Upper lobe of right lung (tissue), 1 donor: ENCODE measurements around the gene ADGRD1. TPM values are rescaled to one million over a fixed set of nuclear protein-coding genes. Genes with fewer than 3 reads are reported as not detected.

Experiments
- ATAC-seq: fragments of 200-7000 bp; cut with Tn5 transposase; one replicate; pipeline ENCODE4 v1.9.1; 2020; ENCODE audit warnings: mild to moderate bottlenecking, moderate library complexity
- DNase-seq: peaks from one replicate; pipeline ENCODE4 v3.0.0-alpha.2; 2020
- H3K27ac ChIP-seq: fragments of 200-600 bp; one replicate; pipeline ENCODE4 v1.8.0; 2022
- H3K27me3 ChIP-seq: fragments of 200-600 bp; one replicate; pipeline ENCODE4 v1.8.0; 2022; ENCODE audit warnings: mild to moderate bottlenecking
- H3K36me3 ChIP-seq: fragments of 200-600 bp; one replicate; pipeline ENCODE4 v1.8.0; 2022
- H3K4me1 ChIP-seq: fragments of 200-600 bp; one replicate; pipeline ENCODE4 v1.8.0; 2022
- H3K4me3 ChIP-seq: fragments of 200-600 bp; one replicate; pipeline ENCODE4 v1.8.0; 2022; ENCODE audit warnings: mild to moderate bottlenecking
- H3K9me3 ChIP-seq: fragments of 200-600 bp; one replicate; pipeline ENCODE4 v1.8.0; 2022
- intact Hi-C: fragments of 100-400 bp; cut with DNase I; formaldehyde crosslinking; loops from one replicate; pipeline ENCODE4 v1.11.0; 2022
- total RNA-seq: library from RNA; stranded (reverse); fragmentation: NEBNext Ultra II Directional; extraction: Animal tissue kit (Norgen Biotek cat#: 25700); gene quantifications from one replicate; pipeline ENCODE4 v1.2.1, GENCODE V29; 2021
- TF ChIP-seq, protein P1 (sequence below): fragments of 200-600 bp; IDR thresholded peaks from one replicate; pipeline ENCODE4 v1.8.0; 2022; ENCODE audit warnings: antibody characterized with exemption
- donor health status: DM: no; HTN: yes; CAD: no; lungs with severe emphysema.

Gene ADGRD1
- total RNA-seq, 1 donor from 2014 or later: 113 TPM

DNA sequence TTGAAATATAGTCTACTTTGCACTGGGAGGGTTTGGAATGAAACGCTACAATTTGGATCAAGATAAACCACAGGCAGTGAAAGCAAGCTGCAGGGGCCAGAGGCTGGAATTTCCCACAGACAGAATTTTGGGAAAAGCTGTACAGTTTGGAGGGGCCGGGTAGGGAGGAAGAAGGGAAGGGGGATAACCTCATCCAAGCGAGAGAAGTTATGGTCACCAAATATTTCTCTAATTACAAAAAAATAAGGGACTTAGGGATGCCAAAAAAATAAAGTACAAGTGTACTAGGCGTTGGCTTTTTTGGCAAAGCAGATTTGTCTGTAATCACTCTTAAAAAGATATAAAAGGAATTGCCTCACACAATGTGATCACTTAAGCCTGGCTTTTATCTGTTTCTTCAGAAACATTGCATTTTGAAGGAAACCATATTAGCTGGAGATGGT is 31.2 kb upstream of the ADGRD1 start:
- Histone ChIP-seq H3K9me3 (no peaks in the 10 kb centered on the region), H3K36me3 (no peaks in the 10 kb centered on the region), H3K27ac (no peak overlapping the region), H3K4me1 (peaks cover 12% of the 10 kb centered on the region), H3K4me3 (no peak overlapping the region), H3K27me3 (no peaks in the 10 kb centered on the region)
- ATAC-seq (no peak), DNase-seq (no peak)
- intact Hi-C loops: no loop called here
- TF ChIP-seq, protein P1, sequence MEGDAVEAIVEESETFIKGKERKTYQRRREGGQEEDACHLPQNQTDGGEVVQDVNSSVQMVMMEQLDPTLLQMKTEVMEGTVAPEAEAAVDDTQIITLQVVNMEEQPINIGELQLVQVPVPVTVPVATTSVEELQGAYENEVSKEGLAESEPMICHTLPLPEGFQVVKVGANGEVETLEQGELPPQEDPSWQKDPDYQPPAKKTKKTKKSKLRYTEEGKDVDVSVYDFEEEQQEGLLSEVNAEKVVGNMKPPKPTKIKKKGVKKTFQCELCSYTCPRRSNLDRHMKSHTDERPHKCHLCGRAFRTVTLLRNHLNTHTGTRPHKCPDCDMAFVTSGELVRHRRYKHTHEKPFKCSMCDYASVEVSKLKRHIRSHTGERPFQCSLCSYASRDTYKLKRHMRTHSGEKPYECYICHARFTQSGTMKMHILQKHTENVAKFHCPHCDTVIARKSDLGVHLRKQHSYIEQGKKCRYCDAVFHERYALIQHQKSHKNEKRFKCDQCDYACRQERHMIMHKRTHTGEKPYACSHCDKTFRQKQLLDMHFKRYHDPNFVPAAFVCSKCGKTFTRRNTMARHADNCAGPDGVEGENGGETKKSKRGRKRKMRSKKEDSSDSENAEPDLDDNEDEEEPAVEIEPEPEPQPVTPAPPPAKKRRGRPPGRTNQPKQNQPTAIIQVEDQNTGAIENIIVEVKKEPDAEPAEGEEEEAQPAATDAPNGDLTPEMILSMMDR: no peak

DNA sequence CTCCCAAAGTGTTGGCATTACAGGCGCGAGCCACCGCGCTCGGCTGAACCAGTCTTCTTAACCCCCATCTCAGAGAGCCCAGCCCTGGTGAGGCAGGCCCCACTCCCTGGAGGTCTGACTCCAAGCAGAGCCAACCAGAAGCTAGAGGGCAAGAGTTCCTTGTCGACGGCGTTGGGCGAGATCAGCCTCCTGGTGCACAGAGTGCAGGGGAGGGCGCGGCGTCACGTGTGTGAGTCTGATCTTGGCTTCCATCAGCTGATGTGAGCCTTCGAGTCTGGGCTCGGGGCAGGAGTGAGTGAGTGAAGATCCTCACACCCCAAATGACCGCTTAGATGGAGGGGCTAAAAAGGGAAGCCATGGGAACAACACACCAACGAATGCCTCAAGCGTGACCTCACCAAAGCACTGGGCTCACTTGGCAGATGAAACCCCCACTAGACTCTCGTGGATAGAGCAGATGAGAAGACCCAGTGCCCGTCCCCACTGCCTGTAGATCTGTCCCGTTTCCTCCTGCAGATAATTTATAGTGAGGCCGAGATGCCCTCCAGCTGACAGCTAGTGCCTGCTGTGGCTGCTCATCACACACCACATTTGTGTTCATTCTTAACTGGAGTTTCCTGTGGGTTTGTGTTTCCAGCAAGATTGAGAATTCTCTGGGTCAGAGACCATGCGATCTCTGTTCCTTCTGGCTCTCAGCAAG is 28.6 kb upstream of the ADGRD1 start:
- Histone ChIP-seq H3K27me3 (no peaks in the 10 kb centered on the region), H3K4me1 (peaks cover 12% of the 10 kb centered on the region), H3K9me3 (no peaks in the 10 kb centered on the region), H3K4me3 (no peak overlapping the region), H3K36me3 (no peaks in the 10 kb centered on the region), H3K27ac (peak overlapping the region; percentile 28)
- no peak for DNase-seq
- peak; percentile 55 for ATAC-seq
- intact Hi-C loops: no loop called here
- TF ChIP-seq, protein P1: no peak

DNA sequence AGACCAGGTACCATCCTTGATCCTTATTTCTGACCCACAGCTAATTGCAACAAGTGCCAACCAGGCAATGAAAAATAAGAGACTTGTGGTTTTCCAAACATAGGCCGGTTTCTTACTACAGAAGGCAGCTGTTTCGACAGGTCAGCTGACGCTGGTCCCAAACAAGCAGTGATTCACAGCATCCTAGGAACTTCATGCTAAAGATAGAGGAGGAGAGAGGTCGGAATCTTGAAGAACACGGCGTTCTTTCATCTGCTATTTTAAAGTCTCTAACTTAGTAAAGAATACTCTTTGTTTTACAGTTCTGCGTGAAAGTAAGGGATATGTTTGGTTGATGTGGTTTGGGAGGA is 28.1 kb upstream of the ADGRD1 start:
- no peaks in the 10 kb centered on the region for H3K36me3 ChIP-seq
- peak overlapping the region; percentile 28 for H3K27ac ChIP-seq
- no peaks in the 10 kb centered on the region for H3K27me3 ChIP-seq
- ATAC-seq: no peak
- TF ChIP-seq, protein P1: no peak
- H3K4me3 ChIP-seq: no peak overlapping the region
- DNase-seq: no peak
- H3K4me1 ChIP-seq: peaks cover 7% of the 10 kb centered on the region
- H3K9me3 ChIP-seq: no peaks in the 10 kb centered on the region
- intact Hi-C loops: no loop called here

DNA sequence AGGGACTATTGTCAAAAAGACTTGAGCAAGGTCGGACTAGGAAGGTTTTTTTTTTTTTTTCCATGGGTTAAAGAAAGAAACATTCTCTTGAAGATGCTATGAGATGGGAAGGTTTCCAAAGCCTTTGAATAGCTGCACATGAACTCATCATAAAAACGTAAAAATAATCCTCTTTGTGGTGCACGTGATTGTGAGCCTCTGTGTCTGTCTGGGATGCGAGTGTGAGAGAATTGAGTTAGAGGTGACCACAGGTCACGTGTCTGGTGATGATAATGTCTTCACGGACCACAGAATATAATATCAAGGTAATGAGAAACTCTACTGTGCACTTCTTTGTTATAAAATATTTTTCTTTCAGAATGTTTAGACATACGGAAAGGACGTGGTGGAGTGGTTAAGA is 24.3 kb upstream of the ADGRD1 start:
- H3K36me3 ChIP-seq: no peaks in the 10 kb centered on the region
- H3K27ac ChIP-seq: no peak overlapping the region
- no peaks in the 10 kb centered on the region for H3K27me3 ChIP-seq
- H3K4me1 ChIP-seq: peaks cover 5% of the 10 kb centered on the region
- H3K4me3 ChIP-seq: no peak overlapping the region
- no peak for ATAC-seq
- no peak for DNase-seq
- intact Hi-C loops: no loop called here
- no peaks in the 10 kb centered on the region for H3K9me3 ChIP-seq
- TF ChIP-seq, protein P1: no peak

DNA sequence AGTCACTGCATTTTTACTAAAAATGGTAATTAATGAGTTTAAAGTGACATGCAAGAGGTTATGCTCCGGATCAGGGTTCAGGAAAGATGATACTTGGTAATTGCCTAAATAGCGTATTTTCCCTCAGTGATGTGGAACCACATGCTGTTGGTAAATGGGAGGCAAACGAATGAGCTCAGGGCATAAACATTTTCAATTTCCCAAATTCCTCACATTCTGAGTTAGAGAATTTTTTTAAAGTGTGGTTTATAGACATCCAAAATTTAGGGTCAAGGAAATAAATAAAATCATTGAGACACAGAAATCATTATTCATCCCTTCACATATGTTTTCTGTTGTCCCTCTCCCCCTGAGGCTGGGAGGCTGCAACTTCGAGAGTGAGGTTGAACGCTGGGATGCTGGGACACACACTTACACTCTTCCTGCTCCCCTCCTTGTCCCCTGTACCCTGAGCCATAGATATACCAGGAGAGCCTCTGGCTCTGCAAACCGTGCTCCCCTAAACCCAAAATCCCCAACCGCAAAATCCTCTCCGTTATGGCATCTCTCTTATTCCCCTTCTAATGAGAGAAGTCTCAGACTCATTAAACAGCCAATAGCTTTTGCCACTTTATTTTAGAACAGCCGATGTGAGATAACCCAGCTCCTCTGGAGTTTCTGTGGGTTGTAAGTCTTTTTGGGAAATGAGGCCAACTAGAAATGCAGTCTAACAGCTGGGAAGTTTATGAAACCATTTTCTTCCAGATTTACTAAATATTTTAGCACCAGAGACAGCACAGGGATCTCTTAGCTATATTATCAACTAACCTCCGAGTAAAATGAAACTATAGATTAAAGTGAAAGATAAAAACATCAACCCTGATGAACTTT is 21.4 kb upstream of the ADGRD1 start:
- H3K27ac ChIP-seq: peak overlapping the region; percentile 12
- H3K4me1 ChIP-seq: peaks cover 5% of the 10 kb centered on the region
- no peaks in the 10 kb centered on the region for H3K36me3 ChIP-seq
- no peaks in the 10 kb centered on the region for H3K27me3 ChIP-seq
- H3K9me3 ChIP-seq: no peaks in the 10 kb centered on the region
- intact Hi-C loops: no loop called here
- no peak for ATAC-seq
- H3K4me3 ChIP-seq: peak overlapping the region; percentile 3
- DNase-seq: no peak
- TF ChIP-seq, protein P1: no peak
